A673 (cell line): Measurements from ENCODE around the gene RPE65.

ENCODE experiments used
- CTCF ChIP-seq: fragments of 300-800, 200-600 bp; sonication (generic); conservative IDR thresholded peaks from 2 replicates; pipeline ENCODE4 v1.5.1; 2017; ENCODE audit warnings: low read depth, mild to moderate bottlenecking, antibody characterized with exemption, low read length, moderate library complexity, mixed read lengths
- EZH2 ChIP-seq: fragments of 200-600 bp; sonication (generic); IDR thresholded peaks from 2 replicates; pipeline ENCODE4 v1.6.1; 2017; ENCODE audit warnings: borderline replicate concordance, low read depth, mild to moderate bottlenecking, mixed read lengths, antibody characterized with exemption, low read length; ENCODE audit not compliant: poor library complexity, severe bottlenecking

GRCh38 chr1:68438310-68438709 lies 11.4 kb downstream of the RPE65 start:
- no peak for TF ChIP-seq CTCF
- no peak for TF ChIP-seq EZH2
